B cell (primary cell): Measurements from ENCODE around the gene USP28. TPM values are rescaled to one million over a fixed set of nuclear protein-coding genes. Genes with fewer than 3 reads are reported as not detected.

ENCODE experiments used
- ATAC-seq: fragments of 200-7000 bp; cut with Tn5 transposase; one replicate; pipeline ENCODE4 v1.10.0; 2021; ENCODE audit warnings: low read depth, mild to moderate bottlenecking, moderate number of reproducible peaks, moderate library complexity
- CTCF ChIA-PET: fragments of 350-600 bp; sonication (Branson Sonifier 250); formaldehyde crosslinking; loops from one replicate; lab custom pipeline; 2021; ENCODE audit warnings: antibody characterized with exemption, inconsistent platforms; lab: Charles Lee
- POLR2A ChIA-PET: fragments of 350-600 bp; sonication (Branson Sonifier 250); formaldehyde crosslinking; loops from one replicate; lab custom pipeline; 2021; ENCODE audit warnings: antibody characterized with exemption; lab: Charles Lee
- DNase-seq: peaks from one replicate; pipeline ENCODE4 v3.0.0; 2013
- H2AFZ ChIP-seq: 2 replicates; pipeline ENCODE4 v1.6.1; 2012; ENCODE audit warnings: mild to moderate bottlenecking, low read depth, low read length; ENCODE audit not compliant: insufficient read depth, poor library complexity, severe bottlenecking
- H3K27ac ChIP-seq, 2 donors: 1 replicate in 1 of 2; 2 replicates in 1 of 2; pipeline ENCODE4 v1.5.1; 2012 to 2013; ENCODE audit warnings: low read length in 2 of 2, mild to moderate bottlenecking in 2 of 2, moderate library complexity in 1 of 2
- H3K27me3 ChIP-seq, 4 experiments: fragments of 200-600 bp in 1 of 4; sonication (generic) in 1 of 4; replicated peaks in 1 of 4; 1 replicate in 2 of 4; 2 replicates in 2 of 4; pipeline versions ENCODE4 v1.6.1 to v1.7.0; 2013 to 2016; ENCODE audit warnings: low read length in 3 of 4, mild to moderate bottlenecking in 2 of 4, mixed read lengths in 1 of 4, moderate library complexity in 1 of 4; ENCODE audit not compliant: insufficient read depth in 4 of 4, control insufficient read depth in 3 of 4; ENCODE audit errors: control extremely low read depth in 1 of 4
- H3K36me3 ChIP-seq, 2 experiments: replicated peaks in 1 of 2; 1 replicate in 1 of 2; 2 replicates in 1 of 2; pipeline versions ENCODE4 v1.6.1 to v1.7.1; 2013; ENCODE audit warnings: low read length in 1 of 2; ENCODE audit not compliant: insufficient read depth in 2 of 2, control insufficient read depth in 1 of 2; ENCODE audit errors: control extremely low read depth in 1 of 2, extremely low read depth in 1 of 2
- H3K4me1 ChIP-seq, 2 donors: fragments of 200-600 bp in 1 of 2; sonication (generic) in 1 of 2; 1 replicate in 1 of 2; 2 replicates in 1 of 2; pipeline versions ENCODE4 v1.5.1 to v1.6.1; 2013 to 2017; ENCODE audit warnings: low read length in 2 of 2; ENCODE audit not compliant: control insufficient read depth in 2 of 2, insufficient read depth in 2 of 2
- H3K4me2 ChIP-seq: replicated peaks from 2 replicates; pipeline ENCODE3; 2012; ENCODE audit warnings: mild to moderate bottlenecking, low read depth, low read length; ENCODE audit not compliant: poor library complexity, severe bottlenecking
- H3K4me3 ChIP-seq, 5 experiments: fragments of 200-600 bp in 1 of 5; sonication (generic) in 1 of 5; 1 replicate in 3 of 5; 2 replicates in 2 of 5; pipeline versions ENCODE4 v1.5.1 to v1.7.0; 2011 to 2016; ENCODE audit warnings: low read length in 4 of 5, mild to moderate bottlenecking in 4 of 5, low read depth in 2 of 5, control low read depth in 1 of 5, moderate library complexity in 1 of 5; ENCODE audit not compliant: insufficient read depth in 1 of 5; ENCODE audit errors: control extremely low read depth in 1 of 5, extremely low read depth in 1 of 5
- H3K79me2 ChIP-seq: fragments of 200-600 bp; sonication (generic); one replicate; pipeline ENCODE4 v1.6.0; 2016; ENCODE audit warnings: low read length; ENCODE audit not compliant: control insufficient read depth, insufficient read depth
- H3K9ac ChIP-seq: fragments of 200-600 bp; sonication (generic); 2 replicates; pipeline ENCODE4 v1.6.1; 2017; ENCODE audit warnings: mild to moderate bottlenecking, low read length, moderate library complexity
- H3K9me3 ChIP-seq, 3 donors: one replicate each; pipeline versions ENCODE4 v1.6.1 to v1.7.1; 2013; ENCODE audit warnings: low read length in 2 of 3; ENCODE audit not compliant: control insufficient read depth in 2 of 3, insufficient read depth in 1 of 3; ENCODE audit errors: control extremely low read depth in 1 of 3
- H4K20me1 ChIP-seq: 2 replicates; pipeline ENCODE4 v1.6.0; 2012; ENCODE audit warnings: mild to moderate bottlenecking, low read length; ENCODE audit not compliant: insufficient read depth, control insufficient read depth, poor library complexity, severe bottlenecking
- H3K27ac Mint-ChIP-seq: one replicate; pipeline ENCODE4 v1.8.0; 2021; ENCODE audit warnings: mixed read lengths
- H3K27me3 Mint-ChIP-seq: one replicate; pipeline ENCODE4 v1.8.0; 2021; ENCODE audit warnings: mixed read lengths
- H3K4me1 Mint-ChIP-seq: one replicate; pipeline ENCODE4 v1.8.0; 2021; ENCODE audit warnings: mixed read lengths
- H3K4me3 Mint-ChIP-seq: one replicate; pipeline ENCODE4 v1.8.0; 2021; ENCODE audit warnings: mixed read lengths
- H3K9me3 Mint-ChIP-seq: one replicate; pipeline ENCODE4 v1.8.0; 2022; ENCODE audit warnings: mixed read lengths; ENCODE audit not compliant: insufficient read depth
- EZH2 ChIP-seq: IDR thresholded peaks from 2 replicates; pipeline ENCODE4 v1.6.1; 2012; ENCODE audit warnings: borderline replicate concordance, low read depth, mild to moderate bottlenecking, moderate library complexity, low read length; ENCODE audit not compliant: insufficient read depth, poor library complexity, severe bottlenecking
- WGBS: methylation state at CpG from one replicate; pipeline ENCODE4 v1.1.5; 2013; ENCODE audit warnings: missing lambda C conversion rate; ENCODE audit not compliant: insufficient coverage; 5-methylcytosine and 5-hydroxymethylcytosine counted together
- intact Hi-C: fragments of 100-400 bp; cut with micrococcal nuclease; formaldehyde crosslinking; loops from one replicate; pipeline ENCODE4 v1.10.0; 2022
- polyA plus RNA-seq: library from polyadenylated mRNA; depleted of rRNA; stranded (reverse); fragments of >200 nt; gene quantifications from 2 replicates; pipeline ENCODE4 v1.2.3, GENCODE V29; 2012
- total RNA-seq, 2 donors: library from RNA; stranded (reverse); fragments of 120-200 nt in 1 of 2; gene quantifications; 1 replicate in 1 of 2; 2 replicates in 1 of 2; pipeline versions ENCODE4 v1.2.3 to v1.2.4, GENCODE V29; 2013 to 2022
- TF ChIP-seq, protein P1 (sequence below): fragments of 200-600 bp; IDR thresholded peaks from one replicate; pipeline ENCODE4 v1.8.0; 2022; ENCODE audit warnings: antibody characterized with exemption, mild to moderate bottlenecking

USP28 gene
- total and polyA plus RNA-seq, 2 donors (not counting 1 experiment from before 2014, with no cell fraction given): 78.0 to 104 TPM

DNA sequence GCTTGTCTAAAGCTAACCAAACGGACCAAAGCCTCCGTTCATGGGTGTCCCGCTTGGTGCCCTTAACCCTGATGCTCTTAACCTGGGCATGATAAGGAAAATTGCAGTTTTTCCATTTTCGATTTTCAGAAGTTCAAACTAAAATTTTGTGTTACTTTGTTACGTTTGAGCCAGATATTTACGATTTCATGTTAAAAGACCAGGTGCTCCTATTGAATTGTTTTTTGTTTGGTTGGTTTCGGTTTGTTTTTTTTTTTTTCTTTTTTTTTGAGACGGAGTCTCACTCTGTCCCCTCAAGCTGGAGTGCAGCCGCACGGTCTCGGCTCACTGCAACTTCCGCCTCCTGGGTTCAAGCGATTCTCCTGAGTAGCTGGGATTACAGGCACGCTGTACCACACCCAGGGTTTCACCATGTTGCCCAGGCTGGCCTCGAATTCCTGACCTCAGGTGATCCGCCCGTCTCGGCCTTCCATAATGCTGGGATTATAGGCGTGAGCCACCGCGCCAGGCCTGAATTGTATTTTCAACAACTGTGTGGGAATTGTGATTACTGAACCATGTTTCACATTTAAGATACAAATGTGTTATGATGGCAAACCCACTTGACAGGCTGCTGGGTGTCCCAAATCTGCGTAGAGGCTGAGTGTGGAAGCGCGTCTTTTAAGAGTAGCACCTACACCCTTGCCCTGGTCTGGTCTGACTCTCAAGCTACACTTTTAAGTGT, 864 bp upstream of the USP28 start:
- TF ChIP-seq, protein P1, sequence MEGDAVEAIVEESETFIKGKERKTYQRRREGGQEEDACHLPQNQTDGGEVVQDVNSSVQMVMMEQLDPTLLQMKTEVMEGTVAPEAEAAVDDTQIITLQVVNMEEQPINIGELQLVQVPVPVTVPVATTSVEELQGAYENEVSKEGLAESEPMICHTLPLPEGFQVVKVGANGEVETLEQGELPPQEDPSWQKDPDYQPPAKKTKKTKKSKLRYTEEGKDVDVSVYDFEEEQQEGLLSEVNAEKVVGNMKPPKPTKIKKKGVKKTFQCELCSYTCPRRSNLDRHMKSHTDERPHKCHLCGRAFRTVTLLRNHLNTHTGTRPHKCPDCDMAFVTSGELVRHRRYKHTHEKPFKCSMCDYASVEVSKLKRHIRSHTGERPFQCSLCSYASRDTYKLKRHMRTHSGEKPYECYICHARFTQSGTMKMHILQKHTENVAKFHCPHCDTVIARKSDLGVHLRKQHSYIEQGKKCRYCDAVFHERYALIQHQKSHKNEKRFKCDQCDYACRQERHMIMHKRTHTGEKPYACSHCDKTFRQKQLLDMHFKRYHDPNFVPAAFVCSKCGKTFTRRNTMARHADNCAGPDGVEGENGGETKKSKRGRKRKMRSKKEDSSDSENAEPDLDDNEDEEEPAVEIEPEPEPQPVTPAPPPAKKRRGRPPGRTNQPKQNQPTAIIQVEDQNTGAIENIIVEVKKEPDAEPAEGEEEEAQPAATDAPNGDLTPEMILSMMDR: no peak
- no peak for TF ChIP-seq EZH2
- H3K27me3 ChIP-seq: no peaks in the 10 kb centered on the region
- H3K9ac ChIP-seq: peak overlapping the region; percentile 75
- ChIA-PET CTCF (interaction anchor here (0.5 to 2.3 kb wide), 4 partner anchors 20 to 70 kb away, joined by 5 to 14 read pairs (median 7); no protein-coding TSS in a partner anchor), POLR2A (no interaction called here)
- intact Hi-C loops: loop anchor here (10.0 kb wide), 2 partner anchors 51 to 561 kb away; partner anchors contain the start of gene TTC12
- H3K9me3 Mint-ChIP-seq: no peaks in the 10 kb centered on the region
- H3K4me2 ChIP-seq: peak overlapping the region; percentile 76
- H4K20me1 ChIP-seq: peaks cover 18% of the 10 kb centered on the region
- ATAC-seq: peak; percentile 3
- H2AFZ ChIP-seq: peak overlapping the region; percentile 89
- H3K4me3 Mint-ChIP-seq: peak overlapping the region; percentile 98
- H3K4me1 ChIP-seq: peaks cover 25 to 46% of the 10 kb centered on the region in 2 donors
- WGBS: 76% methylated on average over 18 of the region's 24 CpGs
- peak overlapping the region; percentile 45 to 90 (median 80) for H3K4me3 ChIP-seq
- H3K27me3 Mint-ChIP-seq: no peaks in the 10 kb centered on the region
- peak overlapping the region; percentile 76 to 87 for H3K27ac ChIP-seq
- H3K4me1 Mint-ChIP-seq: peaks cover 51% of the 10 kb centered on the region
- peaks cover 28% of the 10 kb centered on the region for H3K79me2 ChIP-seq
- DNase-seq: peak; percentile 20
- peaks cover 0 to 14% (median 0%) of the 10 kb centered on the region in 3 donors for H3K9me3 ChIP-seq
- H3K27ac Mint-ChIP-seq: peak overlapping the region; percentile 98
- H3K36me3 ChIP-seq: peaks cover 2 to 10% of the 10 kb centered on the region in 2 experiments
